Subcutaneous abdominal adipose tissue (tissue), 5 donors: Measurements from ENCODE around the gene NR1D1.

Experiments used
- H3K27ac ChIP-seq: one replicate; pipeline ENCODE4 v1.7.0; 2013; ENCODE audit warnings: low read depth, mild to moderate bottlenecking, inconsistent platforms, low read length, moderate library complexity
- H3K27me3 ChIP-seq, 5 donors: one replicate each; pipeline ENCODE4 v1.7.0; 2013; ENCODE audit warnings: low read length in 5 of 5, inconsistent platforms in 1 of 5; ENCODE audit not compliant: control insufficient read depth in 5 of 5, insufficient read depth in 4 of 5
- H3K36me3 ChIP-seq, 5 donors: one replicate each; pipeline ENCODE4 v1.7.0; 2013; ENCODE audit warnings: low read length in 5 of 5; ENCODE audit not compliant: control insufficient read depth in 5 of 5, insufficient read depth in 5 of 5
- H3K4me1 ChIP-seq, 5 donors: one replicate each; pipeline ENCODE4 v1.7.0; 2013; ENCODE audit warnings: low read length in 5 of 5, mild to moderate bottlenecking in 3 of 5, moderate library complexity in 1 of 5; ENCODE audit not compliant: control insufficient read depth in 5 of 5, insufficient read depth in 5 of 5
- H3K4me3 ChIP-seq, 5 donors: one replicate each; pipeline ENCODE4 v1.7.0; 2013; ENCODE audit warnings: low read length in 5 of 5, low read depth in 1 of 5
- H3K9ac ChIP-seq, 5 donors: one replicate each; pipeline ENCODE4 v1.7.0; 2013; ENCODE audit warnings: low read length in 5 of 5, mild to moderate bottlenecking in 4 of 5, moderate library complexity in 3 of 5
- H3K9me3 ChIP-seq, 5 donors: one replicate each; pipeline ENCODE4 v1.7.0; 2013; ENCODE audit warnings: low read length in 5 of 5; ENCODE audit not compliant: control insufficient read depth in 5 of 5
- donor health status: healthy.
- donor health status: healthy.
- donor health status: healthy.
- donor health status: healthy.
- donor health status: healthy.

Gene NR1D1

GRCh38 chr17:40091691-40092397, 8.5 kb downstream of the NR1D1 start:
- Histone ChIP-seq H3K9me3 (no peaks in the 10 kb centered on the region), H3K36me3 (peaks cover 0 to 92% (median 86%) of the 10 kb centered on the region in 5 donors), H3K4me1 (peaks cover 16 to 46% (median 44%) of the 10 kb centered on the region in 5 donors), H3K27me3 (no peaks in the 10 kb centered on the region), H3K9ac (no peak overlapping the region), H3K4me3 (no peak overlapping the region), H3K27ac (peak overlapping the region; percentile 61)

DNA sequence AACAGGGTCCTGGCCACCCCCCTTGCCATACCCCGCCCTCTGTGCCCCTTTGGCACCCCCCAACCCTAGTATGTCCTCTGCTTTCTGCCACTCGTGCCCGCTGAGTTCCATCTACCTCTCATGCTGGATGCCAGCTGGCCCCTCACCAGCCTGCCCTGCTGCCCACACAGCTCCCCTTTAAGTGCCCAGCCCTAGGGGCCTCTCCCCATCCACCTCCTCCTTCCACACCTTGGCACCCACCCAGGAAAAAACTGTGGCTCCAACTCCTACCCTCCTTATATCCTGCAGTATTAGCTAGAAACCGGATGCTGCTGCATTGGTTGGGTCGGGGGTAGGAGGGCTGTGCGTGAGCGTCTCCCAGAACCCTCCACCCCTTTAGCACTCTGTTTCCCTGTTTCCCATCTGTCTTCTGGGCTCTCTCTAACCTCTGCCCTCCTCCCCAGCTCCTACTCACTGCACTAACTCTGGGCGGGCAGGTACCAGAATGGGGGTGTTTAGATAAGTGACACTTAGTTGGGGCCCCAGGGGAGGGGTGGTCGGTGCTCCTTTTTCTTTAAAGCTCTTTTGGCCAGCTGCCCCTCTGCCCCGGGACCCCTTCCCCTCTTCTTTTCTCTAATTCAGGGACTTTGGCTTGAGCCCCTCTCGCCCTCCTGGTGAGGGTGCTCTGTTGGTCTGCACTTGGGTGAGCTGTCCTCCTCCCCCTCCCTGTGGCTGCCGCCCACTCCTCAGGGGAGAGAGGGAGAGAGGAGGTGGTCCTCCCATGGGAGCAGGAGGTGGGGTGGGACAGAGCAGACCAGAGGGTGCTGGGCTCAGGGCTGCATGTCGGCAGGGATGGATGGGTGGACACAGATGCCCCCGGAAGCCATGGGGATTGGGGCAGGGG, 9.9 kb downstream of the NR1D1 start:
- H3K9ac ChIP-seq: no peak overlapping the region
- H3K27ac ChIP-seq: no peak overlapping the region
- H3K27me3 ChIP-seq: no peaks in the 10 kb centered on the region
- H3K4me1 ChIP-seq: peaks cover 4 to 37% (median 30%) of the 10 kb centered on the region in 5 donors
- H3K4me3 ChIP-seq: no peak overlapping the region
- H3K36me3 ChIP-seq: peaks cover 0 to 91% (median 80%) of the 10 kb centered on the region in 5 donors
- no peaks in the 10 kb centered on the region for H3K9me3 ChIP-seq

GRCh38 chr17:40089077-40089895, 11.1 kb downstream of the NR1D1 start:
- no peaks in the 10 kb centered on the region for H3K27me3 ChIP-seq
- peak overlapping the region; percentile 46 for H3K27ac ChIP-seq
- H3K36me3 ChIP-seq: peaks cover 0 to 91% (median 78%) of the 10 kb centered on the region in 5 donors
- no peak overlapping the region for H3K9ac ChIP-seq
- H3K9me3 ChIP-seq: no peaks in the 10 kb centered on the region
- no peak overlapping the region for H3K4me3 ChIP-seq
- H3K4me1 ChIP-seq: peaks cover 0 to 26% (median 19%) of the 10 kb centered on the region in 5 donors

- no peak overlapping the region for H3K27ac ChIP-seq
- peaks cover 0 to 91% (median 77%) of the 10 kb centered on the region in 5 donors for H3K36me3 ChIP-seq
- H3K4me3 ChIP-seq: no peak overlapping the region
- H3K27me3 ChIP-seq: no peaks in the 10 kb centered on the region
- H3K4me1 ChIP-seq: peaks cover 0 to 14% (median 7%) of the 10 kb centered on the region in 5 donors
- H3K9ac ChIP-seq: no peak overlapping the region
- no peaks in the 10 kb centered on the region for H3K9me3 ChIP-seq
Measured at GRCh38 chr17:40087903-40088718, 12.3 kb downstream of the NR1D1 start.

GRCh38 chr17:40087049-40087794, 13.2 kb downstream of the NR1D1 start:
- Histone ChIP-seq H3K27me3 (no peaks in the 10 kb centered on the region), H3K4me3 (no peak overlapping the region), H3K4me1 (peaks cover 0 to 10% (median 5%) of the 10 kb centered on the region in 5 donors), H3K9ac (no peak overlapping the region), H3K9me3 (no peaks in the 10 kb centered on the region), H3K27ac (no peak overlapping the region), H3K36me3 (peaks cover 0 to 86% (median 71%) of the 10 kb centered on the region in 5 donors)

DNA sequence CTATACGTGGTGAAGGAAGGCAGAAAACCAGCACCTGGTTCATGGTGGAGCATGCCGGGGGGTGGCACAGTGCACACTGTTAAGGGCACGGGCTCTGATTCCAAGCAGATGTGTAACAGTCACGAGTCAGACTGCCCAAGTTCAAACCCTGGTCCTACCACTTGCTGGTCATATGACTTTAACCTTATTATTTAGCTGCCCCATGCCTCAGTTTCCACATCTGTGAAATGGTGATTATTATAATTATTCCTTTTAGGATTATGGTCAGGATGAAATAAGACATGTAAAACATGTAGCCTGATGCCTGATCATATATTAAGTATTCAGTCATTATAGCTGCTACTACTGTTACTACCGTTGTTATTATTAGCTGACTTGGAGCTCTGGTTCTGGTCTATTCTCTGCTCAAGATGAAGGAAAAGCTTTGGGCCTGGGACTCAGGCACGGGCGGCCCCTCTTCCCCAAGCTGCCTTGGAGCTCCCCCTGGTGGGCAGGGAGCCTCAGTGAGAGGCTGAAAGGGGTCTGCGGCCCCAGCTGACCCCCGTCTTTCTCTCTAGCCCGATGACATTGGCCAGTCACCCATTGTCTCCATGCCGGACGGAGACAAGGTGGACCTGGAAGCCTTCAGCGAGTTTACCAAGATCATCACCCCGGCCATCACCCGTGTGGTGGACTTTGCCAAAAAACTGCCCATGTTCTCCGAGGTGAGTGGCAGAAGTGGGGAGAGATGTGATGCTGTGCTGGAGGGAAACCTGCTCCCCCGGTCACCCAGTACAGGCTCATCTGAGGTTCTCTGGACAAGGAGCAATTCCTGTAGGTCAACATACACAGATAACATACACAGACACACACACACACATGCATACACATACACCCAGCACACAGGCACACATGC, 14.0 kb downstream of the NR1D1 start:
- Histone ChIP-seq H3K9ac (no peak overlapping the region), H3K27me3 (no peaks in the 10 kb centered on the region), H3K9me3 (no peaks in the 10 kb centered on the region), H3K36me3 (peaks cover 0 to 81% (median 66%) of the 10 kb centered on the region in 5 donors), H3K4me1 (peaks cover 0 to 4% (median 0%) of the 10 kb centered on the region in 5 donors), H3K27ac (no peak overlapping the region), H3K4me3 (no peak overlapping the region)

GRCh38 chr17:40084477-40084876, 15.9 kb downstream of the NR1D1 start:
- no peak overlapping the region for H3K4me3 ChIP-seq
- H3K9me3 ChIP-seq: no peaks in the 10 kb centered on the region
- peaks cover 0 to 77% (median 66%) of the 10 kb centered on the region in 5 donors for H3K36me3 ChIP-seq
- H3K9ac ChIP-seq: peak overlapping the region in 1 of 5 donors; percentile 48
- H3K27ac ChIP-seq: no peak overlapping the region
- H3K4me1 ChIP-seq: peaks cover 0 to 4% (median 0%) of the 10 kb centered on the region in 5 donors
- no peaks in the 10 kb centered on the region for H3K27me3 ChIP-seq

DNA sequence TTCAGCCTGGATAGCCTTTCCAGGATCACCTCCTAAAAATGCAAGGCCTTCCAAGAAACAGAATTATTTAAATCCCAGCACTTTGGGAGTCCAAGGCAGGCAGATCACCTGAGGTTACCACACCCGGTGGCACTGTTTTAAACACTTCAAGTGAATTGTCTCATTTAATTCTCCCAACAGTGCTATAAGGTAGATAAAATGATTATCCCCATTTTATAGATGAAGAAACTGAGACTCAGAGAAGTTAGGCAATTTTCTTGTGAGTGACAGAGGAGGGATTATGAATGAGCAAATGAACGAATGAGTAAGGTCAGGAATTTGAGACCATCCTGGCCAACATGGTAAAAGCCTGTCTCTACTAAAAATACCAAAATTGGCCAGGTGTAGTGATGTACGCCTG, 20.8 kb downstream of the NR1D1 start:
- no peak overlapping the region for H3K4me3 ChIP-seq
- H3K9ac ChIP-seq: no peak overlapping the region
- H3K27ac ChIP-seq: no peak overlapping the region
- no peaks in the 10 kb centered on the region for H3K27me3 ChIP-seq
- no peaks in the 10 kb centered on the region for H3K9me3 ChIP-seq
- peaks cover 0 to 69% (median 50%) of the 10 kb centered on the region in 5 donors for H3K36me3 ChIP-seq
- H3K4me1 ChIP-seq: peaks cover 11 to 26% (median 24%) of the 10 kb centered on the region in 5 donors
